ENCODE data around the gene UNC5B.
A peak's percentile ranks its signal among the peaks of the same experiment; 100 is the strongest.
"Not testable (repeated sequence)": the region's sequence is repeated elsewhere in the genome, so short reads cannot be mapped to it uniquely, and the experiment has no call there.

Gene UNC5B

DNA sequence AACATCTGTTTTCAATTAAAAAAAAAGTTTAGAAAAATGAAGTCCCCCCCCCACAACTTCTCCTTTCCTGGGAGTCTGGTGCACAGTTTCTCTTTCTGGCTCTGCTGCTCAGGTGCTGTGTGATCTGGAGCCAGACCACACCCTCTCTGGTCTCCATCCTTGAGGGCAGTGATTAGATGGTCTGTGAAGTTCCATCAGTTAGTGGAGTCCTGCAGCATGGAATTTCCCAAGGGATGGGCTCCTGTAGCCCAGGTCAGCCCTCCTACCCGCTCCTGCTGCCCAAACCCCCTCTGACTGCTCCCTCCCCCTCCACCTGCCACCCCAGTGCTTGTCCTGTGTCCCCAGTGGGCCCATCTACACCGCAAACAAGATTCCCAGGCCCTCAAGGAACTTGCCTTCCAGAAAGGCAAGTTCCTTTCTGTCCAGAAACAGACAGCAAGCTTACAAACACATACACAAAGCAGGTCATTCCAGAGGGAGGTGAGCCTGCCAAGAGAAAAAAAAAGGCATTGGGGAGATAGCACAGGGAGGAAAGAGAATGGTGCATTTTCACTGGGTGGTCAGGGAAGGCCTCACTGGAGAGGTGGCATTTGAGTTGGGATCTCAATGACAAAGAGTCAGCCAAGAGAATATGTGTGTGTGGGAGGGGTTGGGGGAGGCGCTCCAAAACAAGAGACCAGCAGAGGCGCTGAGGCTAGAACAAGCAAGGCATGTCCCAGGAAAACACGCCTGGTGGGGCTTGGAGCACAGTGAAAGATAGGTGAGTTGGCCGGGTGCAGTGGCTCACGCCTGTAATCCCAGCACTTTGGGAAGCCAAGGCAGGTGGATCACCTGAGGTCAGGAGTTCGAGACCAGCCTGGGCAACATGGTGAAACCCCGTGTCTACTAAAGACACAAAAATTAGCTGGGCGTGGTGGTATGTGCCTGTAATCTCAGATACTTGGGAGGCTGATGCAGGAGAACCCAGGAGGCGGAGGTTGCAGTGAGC lies 57.2 kb downstream of the UNC5B start:
- DNase-seq: no peak

GRCh38 chr10:71270301-71271220 lies 58.2 kb downstream of the UNC5B start:
- peak; percentile 58 for DNase-seq

- no peak for DNase-seq
Observed at GRCh38 chr10:71271662-71272055, 59.3 kb downstream of the UNC5B start.

DNA sequence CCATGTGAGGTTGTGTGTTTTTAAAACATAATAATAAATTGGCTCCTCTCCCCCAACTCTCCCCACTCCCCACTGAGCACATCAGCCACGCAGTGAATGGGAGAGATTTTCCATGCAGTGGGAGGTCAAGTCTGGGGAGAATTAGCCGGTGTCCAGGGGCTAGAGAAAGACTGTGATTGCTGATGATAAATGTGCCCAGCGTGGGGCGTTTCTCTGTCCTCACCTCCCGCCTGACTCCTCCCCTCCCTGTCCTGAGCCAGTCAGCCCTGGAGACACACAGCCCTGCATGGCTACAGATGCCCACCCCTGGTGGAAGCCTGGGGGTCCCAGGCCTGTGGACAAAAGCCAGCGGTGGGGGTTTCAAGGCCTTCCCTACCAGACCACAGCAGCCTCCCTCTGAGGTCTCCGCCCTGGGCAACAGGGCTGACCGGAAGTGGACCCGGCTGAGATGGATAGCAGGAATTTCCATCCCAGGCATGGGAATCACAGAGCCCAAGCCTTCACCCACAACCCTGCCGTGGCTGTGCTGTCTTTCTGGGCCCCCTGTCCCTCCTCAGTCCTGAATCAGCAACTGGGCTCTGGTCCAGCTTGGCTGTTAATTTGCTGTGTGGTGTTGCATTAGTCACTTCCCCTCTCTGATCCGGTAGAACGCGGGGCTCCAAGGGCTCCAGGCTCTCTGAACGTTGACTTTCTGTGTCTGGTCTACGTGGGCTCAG lies 59.8 kb downstream of the UNC5B start:
- no peak for DNase-seq

- not testable (repeated sequence) for DNase-seq
Observed at GRCh38 chr10:71272974-71273373, 60.6 kb downstream of the UNC5B start.

GRCh38 chr10:71273506-71273905 lies 61.1 kb downstream of the UNC5B start:
- no peak for DNase-seq

- DNase-seq: no peak
Observed at GRCh38 chr10:71274901-71275796, 62.8 kb downstream of the UNC5B start.

GRCh38 chr10:71276873-71277272 lies 64.5 kb downstream of the UNC5B start:
- no peak for DNase-seq

GRCh38 chr10:71277914-71278665 lies 65.7 kb downstream of the UNC5B start:
- no peak for DNase-seq

- no peak for DNase-seq
Observed at GRCh38 chr10:71278691-71279588, 66.6 kb downstream of the UNC5B start.

- no peak for DNase-seq
Observed at GRCh38 chr10:71279590-71280170, 67.3 kb downstream of the UNC5B start.

GRCh38 chr10:71280216-71280615 lies 67.8 kb downstream of the UNC5B start:
- DNase-seq: no peak

DNA sequence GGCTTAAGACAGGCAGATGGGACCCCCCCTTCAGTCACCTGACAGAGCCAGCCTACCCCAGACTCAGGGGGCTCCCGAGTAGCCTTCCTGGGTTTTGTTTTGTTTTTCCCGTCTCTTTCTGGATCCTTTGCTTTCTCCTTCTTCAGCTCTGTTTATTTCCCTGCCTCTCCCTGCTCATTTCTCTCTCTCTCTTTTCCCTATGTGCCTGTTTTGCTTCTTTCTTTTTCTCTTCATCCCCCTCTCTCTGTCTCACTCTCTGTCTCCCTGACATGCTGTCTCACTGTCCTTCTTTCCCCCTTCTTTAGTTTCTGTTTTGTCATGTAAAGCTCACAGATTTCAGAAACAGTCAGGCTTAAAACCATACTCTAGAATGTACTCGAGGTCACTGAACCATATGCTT lies 68.5 kb downstream of the UNC5B start:
- DNase-seq: no peak

GRCh38 chr10:71281646-71282322 lies 69.4 kb downstream of the UNC5B start:
- DNase-seq: no peak

- DNase-seq: no peak
Observed at GRCh38 chr10:71282323-71282680, 69.9 kb downstream of the UNC5B start.

GRCh38 chr10:71283410-71283809 lies 71.0 kb downstream of the UNC5B start:
- DNase-seq: no peak

DNA sequence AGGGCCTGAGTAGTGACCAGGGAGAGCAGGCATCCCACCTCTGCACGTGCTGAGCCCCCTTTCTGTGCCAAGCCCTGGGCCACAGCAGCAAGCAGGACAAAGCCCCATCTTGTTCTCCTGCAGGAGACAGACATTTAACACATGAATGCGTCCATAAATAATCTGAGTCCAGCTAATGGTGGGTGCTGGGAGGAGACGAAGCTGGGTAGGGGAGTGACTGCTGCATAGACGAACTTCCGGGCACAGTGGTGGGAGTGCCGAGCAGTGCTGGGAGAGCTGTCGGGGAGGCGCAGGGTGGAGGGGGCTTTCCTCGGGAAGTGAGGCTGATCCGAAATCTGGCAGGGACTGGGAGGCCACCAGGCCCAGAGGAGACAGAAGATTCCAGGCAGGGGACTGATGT lies 71.5 kb downstream of the UNC5B start:
- no peak for DNase-seq

DNA sequence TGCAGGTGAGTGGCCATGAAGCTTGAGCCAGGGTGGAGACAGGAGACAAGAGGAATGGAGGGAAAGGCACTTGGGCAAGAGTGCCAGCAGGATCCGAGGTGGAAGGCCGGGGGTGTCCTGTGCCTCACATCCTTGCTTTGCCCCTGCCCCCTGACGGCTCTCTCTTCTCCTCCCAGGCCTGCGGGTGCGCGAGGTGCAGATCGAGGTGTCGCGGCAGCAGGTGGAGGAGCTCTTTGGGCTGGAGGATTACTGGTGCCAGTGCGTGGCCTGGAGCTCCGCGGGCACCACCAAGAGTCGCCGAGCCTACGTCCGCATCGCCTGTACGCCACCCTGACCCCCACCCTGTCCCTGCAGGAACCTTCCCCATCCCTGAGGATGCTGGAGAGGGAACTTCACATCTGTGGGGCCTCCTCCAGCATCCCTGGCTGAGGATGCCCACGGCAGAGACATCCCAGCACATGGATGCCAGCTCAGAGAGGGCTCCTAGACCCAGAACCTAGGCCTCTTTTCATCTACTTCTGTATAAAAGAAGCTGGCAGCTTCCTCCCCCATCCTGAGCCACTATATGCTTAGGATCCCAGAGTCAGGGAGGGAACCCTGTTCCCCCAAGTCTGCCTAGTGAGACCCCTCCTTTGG lies 72.3 kb downstream of the UNC5B start:
- no peak for DNase-seq

- DNase-seq: no peak
Observed at GRCh38 chr10:71285180-71285545, 72.8 kb downstream of the UNC5B start.
